ENCODE results near the gene ZNF853.
"Not testable (repeated sequence)": the region's sequence is repeated elsewhere in the genome, so short reads cannot be mapped to it uniquely, and the experiment has no call there.

The ZNF853 gene

DNA sequence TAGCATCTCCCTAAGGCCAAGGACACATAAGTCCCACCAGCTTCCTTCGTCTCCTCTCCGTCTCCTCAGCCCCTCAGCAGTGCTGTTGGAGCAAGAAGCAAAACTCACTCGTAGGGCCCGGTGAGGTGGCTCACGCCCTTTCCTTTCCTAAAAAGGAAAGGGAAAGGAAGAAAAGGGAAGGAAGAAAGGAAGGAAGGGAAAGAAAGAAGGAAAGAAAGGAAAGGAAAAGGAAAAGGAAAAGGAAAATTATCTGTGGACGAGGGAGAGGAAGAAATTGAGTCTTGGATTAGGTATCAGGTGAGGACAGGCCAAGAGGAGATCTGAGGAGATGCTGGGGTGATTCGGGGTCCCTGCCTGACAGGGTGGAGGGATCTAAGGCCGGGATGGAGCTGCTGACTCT, 18.6 kb downstream of the ZNF853 start:
- FAIRE-seq: no peak
- DNase-seq (ENCODE audit: insufficient read length, low spot score): no peak
- TF ChIP-seq TAF1 (IDR thresholded peaks at IDR 0.05; ENCODE audit: low read depth, low read length): no peak
- TF ChIP-seq POLR2A (IDR thresholded peaks at IDR 0.05; ENCODE audit: low read depth, low read length): no peak
- no peak for TF ChIP-seq SPI1 (IDR thresholded peaks at IDR 0.05; ENCODE audit: low read depth, low read length)
- no peak for TF ChIP-seq PAX5 (IDR thresholded peaks at IDR 0.05; ENCODE audit: insufficient read depth, low read length, severe bottlenecking)
- TF ChIP-seq POLR2AphosphoS5 (IDR thresholded peaks at IDR 0.05; ENCODE audit: low read depth, low read length): no peak
- TF ChIP-seq POU2F2 (IDR thresholded peaks at IDR 0.05; ENCODE audit: low read depth, low read length): no peak

DNA sequence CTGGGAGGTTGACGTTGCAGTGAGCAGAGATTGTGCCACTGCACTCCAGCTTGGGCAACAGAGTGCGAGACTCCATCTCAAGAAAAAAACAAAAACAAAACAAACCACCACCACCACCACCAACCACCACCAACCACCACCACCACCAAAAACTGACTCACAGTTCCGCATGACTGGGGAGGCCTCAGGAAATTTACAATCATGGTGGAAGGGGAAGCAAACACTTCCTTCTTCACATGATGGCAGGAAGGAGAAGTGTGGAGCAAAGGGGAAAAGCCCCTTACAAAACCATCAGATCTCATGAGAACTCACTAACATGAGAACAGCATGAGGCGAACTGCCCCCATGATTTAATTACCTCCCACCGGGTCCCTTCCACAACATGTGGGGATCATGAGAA, 19.6 kb downstream of the ZNF853 start:
- FAIRE-seq: not testable (repeated sequence)

DNA sequence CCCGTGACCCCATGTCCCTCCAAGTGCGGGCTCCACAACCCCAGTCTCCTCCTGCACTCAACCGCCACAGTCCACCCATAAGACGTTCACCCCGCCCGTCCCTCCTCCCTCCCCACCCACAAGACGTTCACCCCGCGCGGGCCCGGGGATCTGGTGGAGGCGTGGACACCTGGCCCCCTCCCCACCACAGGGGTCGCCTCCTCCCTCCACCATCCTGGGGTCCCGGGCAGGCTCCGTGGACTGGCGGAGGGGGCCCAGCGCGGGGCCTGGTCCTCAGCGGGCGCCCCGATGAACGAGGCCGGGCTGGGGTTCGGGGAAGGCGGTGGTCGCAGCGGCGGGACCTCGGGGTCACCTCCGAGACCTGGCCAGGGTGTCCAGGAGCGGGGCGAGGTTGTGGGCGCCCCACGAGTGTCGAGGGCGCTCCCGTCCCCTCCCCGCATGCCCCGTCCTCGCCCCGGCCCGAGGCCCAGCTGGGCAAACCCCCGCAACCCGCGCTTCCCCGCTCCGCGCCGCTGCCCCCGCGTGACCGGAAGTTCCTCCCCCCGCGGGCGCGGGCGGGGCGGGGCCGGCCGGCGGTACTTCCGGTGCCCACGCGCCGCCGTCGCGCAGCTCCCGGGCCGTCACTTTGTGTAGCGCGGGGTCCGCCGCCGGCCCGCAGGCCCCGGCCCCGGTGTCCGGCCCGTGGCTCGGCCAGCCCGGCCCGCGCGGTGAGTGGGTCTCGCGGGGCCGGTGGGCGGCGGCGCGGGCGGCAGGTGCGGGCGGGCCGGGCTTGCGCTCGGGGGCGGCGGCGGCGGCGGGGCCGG, 21.5 kb downstream of the ZNF853 start, which contains the start of gene ZNF316:
Gene ZNF316 (plus strand): TSS at position 578 of the 803 bp plus-strand sequence. CDS start 5,092 bp downstream, outside the sequence.
- TF ChIP-seq PAX5 (IDR thresholded peaks at IDR 0.05; ENCODE audit: insufficient read depth, low read length, severe bottlenecking): peak; percentile 99
- no peak for TF ChIP-seq POU2F2 (IDR thresholded peaks at IDR 0.05; ENCODE audit: low read depth, low read length)
- peak; percentile 39; the same call in 1 of the 2 replicates for TF ChIP-seq POLR2A (IDR thresholded peaks at IDR 0.05; ENCODE audit: low read depth, low read length)
- TF ChIP-seq POLR2AphosphoS5 (IDR thresholded peaks at IDR 0.05; ENCODE audit: low read depth, low read length): no peak
- no peak for TF ChIP-seq SPI1 (IDR thresholded peaks at IDR 0.05; ENCODE audit: low read depth, low read length)
- DNase-seq (ENCODE audit: insufficient read length, low spot score) (peak; percentile 91), FAIRE-seq (peak; percentile 73)

More for the DNA sequence above, 19.6 kb downstream of the ZNF853 start:
- DNase-seq (ENCODE audit: insufficient read length, low spot score): not testable (repeated sequence)

DNA sequence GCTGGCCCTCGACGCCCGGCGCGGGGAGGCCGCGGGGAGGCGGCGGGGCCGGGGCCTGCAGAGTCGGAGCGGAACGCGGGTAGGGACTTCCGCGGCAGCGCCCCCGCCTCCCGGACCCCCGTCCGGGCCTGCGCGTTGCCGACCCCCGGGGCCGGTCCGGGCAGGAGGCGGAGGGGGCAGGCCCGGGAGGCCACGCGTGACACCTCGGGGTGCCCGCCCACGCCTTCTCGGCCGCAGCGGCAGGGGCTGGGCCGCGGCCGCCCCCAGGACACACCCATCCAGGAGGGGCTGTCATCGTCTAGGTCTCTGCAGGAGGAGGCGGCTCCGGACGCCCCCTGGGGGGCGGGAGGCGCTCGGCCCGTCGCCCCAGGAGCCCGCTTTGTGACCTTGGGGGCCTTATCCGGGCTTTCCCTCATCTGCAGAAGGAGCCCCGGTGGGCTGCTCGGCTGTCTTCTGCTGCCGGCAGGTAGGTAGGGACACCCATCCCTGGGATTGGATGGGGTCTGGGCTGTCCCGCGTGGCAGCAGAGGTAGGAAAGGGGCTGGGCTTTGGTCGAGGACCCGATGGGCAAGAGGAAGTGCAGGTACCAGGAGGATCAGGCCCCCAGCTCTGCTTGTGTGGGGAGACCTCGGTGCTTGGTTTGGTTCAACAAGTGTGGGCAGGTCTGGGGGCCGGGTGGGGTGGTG, 22.3 kb downstream of the ZNF853 start:
- TF ChIP-seq PAX5 (IDR thresholded peaks at IDR 0.05; ENCODE audit: insufficient read depth, low read length, severe bottlenecking) (peak; percentile 19), POLR2A (IDR thresholded peaks at IDR 0.05; ENCODE audit: low read depth, low read length) (no peak), POLR2AphosphoS5 (IDR thresholded peaks at IDR 0.05; ENCODE audit: low read depth, low read length) (no peak), SPI1 (IDR thresholded peaks at IDR 0.05; ENCODE audit: low read depth, low read length) (peak; percentile 66), TAF1 (IDR thresholded peaks at IDR 0.05; ENCODE audit: low read depth, low read length) (no peak), POU2F2 (IDR thresholded peaks at IDR 0.05; ENCODE audit: low read depth, low read length) (no peak)
- peak; percentile 87 for FAIRE-seq
- DNase-seq (ENCODE audit: insufficient read length, low spot score): peak; percentile 99

DNA sequence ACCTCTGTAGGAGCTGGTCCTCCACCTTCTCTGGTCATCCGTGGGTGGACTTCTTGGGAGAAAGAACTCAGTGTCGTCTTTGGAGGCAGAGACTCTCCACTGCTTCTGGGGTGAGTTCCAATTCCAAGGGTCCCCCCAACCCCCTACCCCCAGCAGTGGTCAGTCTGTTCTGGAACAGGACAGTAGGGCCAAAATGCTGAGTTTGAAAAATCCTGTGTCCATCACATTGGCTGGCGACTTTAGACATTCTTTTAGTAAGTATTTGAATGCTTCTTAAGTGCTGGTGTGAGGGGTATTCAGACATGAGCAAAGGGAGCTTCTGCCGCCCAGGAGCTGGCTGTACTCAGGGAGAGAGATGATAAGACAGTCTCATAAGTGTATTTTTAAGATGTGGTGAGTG, 23.6 kb downstream of the ZNF853 start:
- FAIRE-seq: no peak
- TF ChIP-seq TAF1 (IDR thresholded peaks at IDR 0.05; ENCODE audit: low read depth, low read length): no peak
- no peak for TF ChIP-seq POU2F2 (IDR thresholded peaks at IDR 0.05; ENCODE audit: low read depth, low read length)
- TF ChIP-seq PAX5 (IDR thresholded peaks at IDR 0.05; ENCODE audit: insufficient read depth, low read length, severe bottlenecking): no peak
- no peak for TF ChIP-seq POLR2A (IDR thresholded peaks at IDR 0.05; ENCODE audit: low read depth, low read length)
- TF ChIP-seq POLR2AphosphoS5 (IDR thresholded peaks at IDR 0.05; ENCODE audit: low read depth, low read length): no peak
- no peak for TF ChIP-seq SPI1 (IDR thresholded peaks at IDR 0.05; ENCODE audit: low read depth, low read length)
- DNase-seq (ENCODE audit: insufficient read length, low spot score): no peak

DNA sequence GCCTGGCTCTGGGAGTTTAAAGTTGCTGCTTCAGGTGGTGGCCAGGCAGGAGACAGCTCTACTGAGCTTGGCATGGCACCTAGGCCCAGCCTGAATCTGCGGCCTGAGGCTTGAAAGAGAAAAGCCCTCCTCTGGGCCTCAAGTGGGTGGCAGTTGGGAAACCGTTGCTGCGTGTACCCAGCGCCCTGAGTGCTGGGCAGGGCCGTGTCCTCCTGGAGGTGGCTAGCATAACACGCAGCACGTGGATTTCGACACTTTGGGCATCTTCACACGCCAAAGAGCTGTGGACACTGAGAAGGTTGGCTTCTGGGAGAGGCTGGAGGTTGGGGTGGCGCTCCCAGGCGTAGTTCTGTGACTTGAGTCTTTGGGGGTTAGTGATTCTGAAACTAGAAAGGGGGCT, 24.2 kb downstream of the ZNF853 start:
- TF ChIP-seq PAX5 (IDR thresholded peaks at IDR 0.05; ENCODE audit: insufficient read depth, low read length, severe bottlenecking) (no peak), POLR2AphosphoS5 (IDR thresholded peaks at IDR 0.05; ENCODE audit: low read depth, low read length) (no peak), POU2F2 (IDR thresholded peaks at IDR 0.05; ENCODE audit: low read depth, low read length) (no peak), SPI1 (IDR thresholded peaks at IDR 0.05; ENCODE audit: low read depth, low read length) (no peak), TAF1 (IDR thresholded peaks at IDR 0.05; ENCODE audit: low read depth, low read length) (no peak)
- FAIRE-seq (no peak), DNase-seq (ENCODE audit: insufficient read length, low spot score) (no peak)

DNA sequence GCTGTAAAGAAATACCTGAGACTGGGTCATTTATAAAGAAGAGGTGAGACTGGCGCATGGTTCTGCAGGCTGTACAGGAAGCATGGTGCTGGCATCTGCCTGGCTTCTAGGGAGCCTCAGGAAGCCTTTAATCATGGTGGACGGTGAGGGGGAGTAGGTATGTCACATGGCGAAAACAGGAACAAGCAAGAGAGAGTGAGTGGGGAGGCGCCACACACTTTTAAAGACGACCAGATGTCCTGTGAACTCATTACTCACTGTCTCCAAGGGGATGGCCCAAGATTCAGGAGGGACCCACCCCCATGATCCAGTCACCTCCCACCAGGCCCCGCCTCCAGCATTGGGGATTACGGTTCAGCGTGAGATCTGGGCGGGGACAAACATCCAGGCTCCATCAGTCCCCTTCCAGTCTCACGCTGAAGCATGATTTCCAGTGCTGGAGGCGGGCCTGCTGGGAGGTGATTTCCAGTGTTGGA, 24.9 kb downstream of the ZNF853 start:
- no peak for FAIRE-seq
- no peak for TF ChIP-seq POU2F2 (IDR thresholded peaks at IDR 0.05; ENCODE audit: low read depth, low read length)
- no peak for DNase-seq (ENCODE audit: insufficient read length, low spot score)

DNA sequence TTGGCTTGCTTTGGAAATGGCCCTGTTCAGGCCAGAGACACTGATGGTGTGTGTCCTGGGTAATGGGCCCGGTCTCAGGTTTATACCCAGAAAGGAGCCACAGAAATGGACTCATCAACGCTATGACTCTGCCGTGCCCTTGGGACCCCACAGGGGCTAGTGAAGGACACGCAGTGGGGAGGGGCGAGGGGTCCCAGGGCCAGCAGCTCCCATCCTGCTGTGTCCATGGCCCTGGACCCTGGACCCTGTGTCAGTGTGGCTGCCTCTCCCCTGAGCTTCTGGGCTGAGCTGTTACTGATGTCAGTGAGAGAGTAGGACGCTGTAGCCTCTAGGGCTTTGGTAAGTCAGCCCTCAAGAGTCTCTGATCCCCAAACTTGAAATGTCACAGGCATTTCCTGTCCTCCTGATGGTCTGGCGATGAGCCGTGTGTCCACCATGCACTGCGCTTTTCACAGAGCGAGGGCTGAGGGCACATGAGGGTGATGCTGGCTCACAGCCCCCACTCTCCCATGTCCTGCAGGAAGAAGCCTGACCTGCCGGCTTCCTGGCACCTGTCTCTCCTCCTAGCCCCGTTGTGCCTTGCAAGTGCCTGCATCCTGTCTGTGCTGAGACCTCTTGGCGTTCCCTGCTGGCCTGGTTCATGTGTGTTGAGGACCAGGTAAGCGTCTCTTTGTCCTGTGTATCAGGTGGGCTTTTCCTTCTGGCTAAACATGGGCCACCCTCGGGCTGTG, 26.1 kb downstream of the ZNF853 start:
- no peak for FAIRE-seq
- TF ChIP-seq TAF1 (IDR thresholded peaks at IDR 0.05; ENCODE audit: low read depth, low read length): no peak
- no peak for TF ChIP-seq SPI1 (IDR thresholded peaks at IDR 0.05; ENCODE audit: low read depth, low read length)
- no peak for TF ChIP-seq POLR2AphosphoS5 (IDR thresholded peaks at IDR 0.05; ENCODE audit: low read depth, low read length)
- no peak for TF ChIP-seq POU2F2 (IDR thresholded peaks at IDR 0.05; ENCODE audit: low read depth, low read length)
- no peak for TF ChIP-seq PAX5 (IDR thresholded peaks at IDR 0.05; ENCODE audit: insufficient read depth, low read length, severe bottlenecking)
- TF ChIP-seq POLR2A (IDR thresholded peaks at IDR 0.05; ENCODE audit: low read depth, low read length): no peak

DNA sequence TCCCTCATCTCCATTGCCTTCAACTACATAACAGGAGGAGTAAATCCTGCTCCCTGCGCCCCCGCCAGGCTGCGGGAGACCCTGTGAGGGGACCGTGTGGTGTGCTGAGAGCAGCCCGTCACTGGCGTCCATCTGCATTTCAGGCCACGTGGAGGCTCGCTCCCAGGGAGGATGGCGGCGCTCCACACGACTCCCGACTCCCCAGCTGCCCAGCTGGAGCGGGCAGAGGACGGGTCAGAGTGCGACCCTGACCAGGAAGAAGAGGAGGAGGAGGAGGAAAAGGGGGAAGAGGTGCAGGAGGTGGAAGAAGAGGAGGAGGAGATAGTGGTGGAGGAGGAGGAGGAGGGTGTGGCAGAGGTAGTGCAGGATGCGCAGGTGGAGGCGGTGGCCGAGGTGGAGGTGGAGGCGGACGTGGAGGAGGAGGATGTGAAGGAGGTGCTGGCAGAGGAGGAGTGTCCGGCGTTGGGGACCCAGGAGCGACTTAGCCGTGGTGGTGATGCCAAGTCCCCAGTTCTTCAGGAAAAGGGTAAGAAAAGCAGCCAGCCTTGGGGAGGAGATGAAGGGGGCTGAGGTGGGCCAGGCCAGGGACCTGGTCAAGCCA, 26.9 kb downstream of the ZNF853 start:
- TF ChIP-seq SPI1 (IDR thresholded peaks at IDR 0.05; ENCODE audit: low read depth, low read length) (no peak), POU2F2 (IDR thresholded peaks at IDR 0.05; ENCODE audit: low read depth, low read length) (no peak), POLR2A (IDR thresholded peaks at IDR 0.05; ENCODE audit: low read depth, low read length) (no peak), PAX5 (IDR thresholded peaks at IDR 0.05; ENCODE audit: insufficient read depth, low read length, severe bottlenecking) (no peak), POLR2AphosphoS5 (IDR thresholded peaks at IDR 0.05; ENCODE audit: low read depth, low read length) (no peak), TAF1 (IDR thresholded peaks at IDR 0.05; ENCODE audit: low read depth, low read length) (no peak)
- DNase-seq (ENCODE audit: insufficient read length, low spot score) (no peak), FAIRE-seq (no peak)

More for the DNA sequence above, 26.1 kb downstream of the ZNF853 start:
- no peak for DNase-seq (ENCODE audit: insufficient read length, low spot score)

Data from GM12891 (cell line).